Brain microvascular endothelial cell (primary cell): ENCODE measurements around the gene TGM2.

Source experiments
- DNase-seq: peaks from one replicate; pipeline ENCODE4 v3.0.0-alpha.2; 2020
- H3K27ac ChIP-seq: fragments of 250-450 bp; sonication (Bioruptor Pico); 2 replicates; pipeline ENCODE4 v1.5.1; 2020; ENCODE audit warnings: mild to moderate bottlenecking, moderate library complexity
- H3K27me3 ChIP-seq: fragments of 250-450 bp; sonication (Bioruptor Pico); replicated peaks from 2 replicates; pipeline ENCODE4 v1.5.1; 2020; ENCODE audit warnings: mild to moderate bottlenecking
- H3K36me3 ChIP-seq: fragments of 250-450 bp; sonication (Bioruptor Pico); replicated peaks from 2 replicates; pipeline ENCODE4 v1.5.1; 2020; ENCODE audit warnings: mild to moderate bottlenecking
- H3K4me3 ChIP-seq: 2 replicates; pipeline ENCODE4 v1.5.1; 2011; ENCODE audit warnings: low read depth, mild to moderate bottlenecking, control low read depth, low read length, moderate library complexity
- in situ Hi-C: cut with HindIII; loops from 2 replicates; pipeline ENCODE4 v1.10.0; 2017; ENCODE audit warnings: low sequenced_read_pairs, low pct_ligation_motif_present
- TF ChIP-seq, protein P1 (sequence below): IDR thresholded peaks from 2 replicates; pipeline ENCODE4 v1.5.1; 2011; ENCODE audit warnings: low read depth, mild to moderate bottlenecking, moderate library complexity, low read length, control low read depth, inconsistent platforms; ENCODE audit errors: missing control alignments

Gene TGM2

DNA sequence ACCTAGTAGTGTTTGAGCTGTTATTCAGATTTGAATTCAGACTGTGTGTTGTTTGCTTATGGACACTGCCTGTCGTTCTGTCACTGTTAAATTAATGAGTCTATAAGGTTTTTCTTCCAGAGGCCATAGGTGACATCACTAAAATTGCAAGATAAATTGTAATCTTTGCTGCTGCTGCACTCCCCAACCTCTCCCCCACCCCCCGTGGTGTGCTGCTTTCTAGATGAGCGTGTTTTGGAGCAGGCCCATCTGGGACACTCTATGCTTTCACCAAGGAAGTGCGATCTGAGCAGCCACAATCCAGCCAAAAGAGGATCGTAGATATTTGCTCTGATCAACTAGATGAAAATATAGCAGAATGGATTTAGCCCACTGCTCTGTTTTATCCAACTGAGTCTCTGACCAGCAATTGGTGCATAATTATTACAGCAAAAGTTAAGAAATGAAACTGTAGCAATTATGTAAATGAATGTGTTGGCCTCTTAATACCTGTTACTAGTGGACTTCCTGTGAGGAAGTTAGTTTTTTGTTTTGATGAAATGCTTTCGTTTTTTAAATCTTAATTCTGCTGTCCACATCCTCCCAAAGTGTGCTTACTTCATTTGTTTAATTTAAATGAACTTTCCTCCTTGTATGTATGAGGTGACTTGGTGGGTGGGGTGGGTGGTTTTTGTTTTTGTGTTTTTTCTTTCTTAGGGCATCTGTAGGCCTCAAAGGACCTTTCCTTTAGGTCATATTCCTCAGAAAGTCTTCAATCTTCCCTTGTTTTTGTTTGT, 73.4 kb downstream of the TGM2 start:
- H3K27ac ChIP-seq: peak overlapping the region; percentile 59
- peak; percentile 22 for DNase-seq
- H3K27me3 ChIP-seq: no peaks in the 10 kb centered on the region
- peaks cover 29% of the 10 kb centered on the region for H3K36me3 ChIP-seq
- no peak overlapping the region for H3K4me3 ChIP-seq
- in situ Hi-C loops: no loop called here
- TF ChIP-seq, protein P1, sequence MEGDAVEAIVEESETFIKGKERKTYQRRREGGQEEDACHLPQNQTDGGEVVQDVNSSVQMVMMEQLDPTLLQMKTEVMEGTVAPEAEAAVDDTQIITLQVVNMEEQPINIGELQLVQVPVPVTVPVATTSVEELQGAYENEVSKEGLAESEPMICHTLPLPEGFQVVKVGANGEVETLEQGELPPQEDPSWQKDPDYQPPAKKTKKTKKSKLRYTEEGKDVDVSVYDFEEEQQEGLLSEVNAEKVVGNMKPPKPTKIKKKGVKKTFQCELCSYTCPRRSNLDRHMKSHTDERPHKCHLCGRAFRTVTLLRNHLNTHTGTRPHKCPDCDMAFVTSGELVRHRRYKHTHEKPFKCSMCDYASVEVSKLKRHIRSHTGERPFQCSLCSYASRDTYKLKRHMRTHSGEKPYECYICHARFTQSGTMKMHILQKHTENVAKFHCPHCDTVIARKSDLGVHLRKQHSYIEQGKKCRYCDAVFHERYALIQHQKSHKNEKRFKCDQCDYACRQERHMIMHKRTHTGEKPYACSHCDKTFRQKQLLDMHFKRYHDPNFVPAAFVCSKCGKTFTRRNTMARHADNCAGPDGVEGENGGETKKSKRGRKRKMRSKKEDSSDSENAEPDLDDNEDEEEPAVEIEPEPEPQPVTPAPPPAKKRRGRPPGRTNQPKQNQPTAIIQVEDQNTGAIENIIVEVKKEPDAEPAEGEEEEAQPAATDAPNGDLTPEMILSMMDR: no peak

DNA sequence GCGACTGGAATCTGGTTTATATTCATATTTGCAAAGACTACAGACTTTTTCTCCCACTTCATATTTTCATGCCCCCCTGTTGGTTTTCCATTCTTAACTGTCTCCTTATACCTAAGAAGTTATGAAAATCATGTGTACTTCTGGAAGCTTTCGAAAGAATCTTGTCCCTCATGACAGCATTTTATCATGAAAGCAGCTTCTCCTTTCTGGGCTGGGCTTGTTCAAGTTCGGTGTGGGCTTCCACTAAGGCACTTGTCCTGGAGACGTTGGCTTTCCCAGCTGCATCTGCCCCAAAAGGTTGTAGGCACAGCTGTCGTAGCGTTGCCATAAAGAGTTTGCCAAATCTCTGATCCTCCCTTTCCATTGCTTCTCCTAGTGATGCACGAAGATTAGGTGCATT, 75.0 kb downstream of the TGM2 start:
- no peak overlapping the region for H3K27ac ChIP-seq
- TF ChIP-seq, protein P1: no peak
- H3K36me3 ChIP-seq: peaks cover 32% of the 10 kb centered on the region
- in situ Hi-C loops: no loop called here
- DNase-seq: no peak
- no peak overlapping the region for H3K4me3 ChIP-seq
- no peaks in the 10 kb centered on the region for H3K27me3 ChIP-seq

GRCh38 chr20:38089500-38089899, 75.6 kb downstream of the TGM2 start:
- Histone ChIP-seq H3K27me3 (no peaks in the 10 kb centered on the region), H3K27ac (no peak overlapping the region), H3K4me3 (no peak overlapping the region), H3K36me3 (peaks cover 32% of the 10 kb centered on the region)
- TF ChIP-seq, protein P1: no peak
- in situ Hi-C loops: no loop called here
- no peak for DNase-seq

DNA sequence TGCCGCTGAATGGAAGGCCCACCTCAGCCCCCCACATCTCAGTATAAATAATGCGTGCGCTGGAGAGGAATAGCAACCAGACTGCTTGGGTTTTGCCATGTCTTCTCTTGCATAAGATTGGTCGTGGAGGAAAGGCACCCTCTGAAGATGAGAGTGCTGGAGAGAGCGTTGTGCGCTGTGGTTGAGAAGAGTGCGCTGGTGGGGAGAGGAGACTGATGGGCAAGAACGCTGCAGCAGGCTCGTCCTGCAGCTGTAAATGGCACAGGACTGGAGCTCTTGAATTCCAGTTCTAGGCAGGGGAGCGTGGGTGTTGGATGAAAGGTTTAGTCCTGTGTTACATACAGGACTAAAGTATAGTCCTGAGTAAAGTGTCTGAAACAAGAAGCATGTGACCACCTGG, 80.0 kb downstream of the TGM2 start:
- Histone ChIP-seq H3K27me3 (no peaks in the 10 kb centered on the region), H3K27ac (peak overlapping the region; percentile 95), H3K36me3 (peaks cover 20% of the 10 kb centered on the region), H3K4me3 (no peak overlapping the region)
- in situ Hi-C loops: no loop called here
- TF ChIP-seq, protein P1: no peak
- DNase-seq: no peak

- Histone ChIP-seq H3K27me3 (no peaks in the 10 kb centered on the region), H3K4me3 (no peak overlapping the region), H3K36me3 (peaks cover 15% of the 10 kb centered on the region), H3K27ac (peak overlapping the region; percentile 95)
- DNase-seq: peak; percentile 90
- TF ChIP-seq, protein P1: no peak
- in situ Hi-C loops: no loop called here
Observed at GRCh38 chr20:38084425-38084951, 80.6 kb downstream of the TGM2 start.
